Transverse colon (tissue), 4 donors: ENCODE measurements around the gene TNIP3. TPM values are rescaled to one million over a fixed set of nuclear protein-coding genes. Genes with fewer than 3 reads are reported as not detected.

Experiments used
- DNase-seq: peaks from one replicate; pipeline ENCODE4 v3.0.0-alpha.2; 2019
- H3K27ac ChIP-seq, 4 donors: fragments of 200-600 bp; sonication (generic); 2 replicates each; pipeline ENCODE4 v1.5.1; 2016 to 2018; ENCODE audit warnings: inconsistent platforms in 4 of 4
- H3K27me3 ChIP-seq: fragments of 200-600 bp; sonication (generic); 2 replicates; pipeline ENCODE4 v1.5.1; 2017; ENCODE audit warnings: inconsistent platforms
- H3K36me3 ChIP-seq, 4 donors: fragments of 200-600 bp; sonication (generic); 2 replicates each; pipeline ENCODE4 v1.5.1; 2017 to 2019; ENCODE audit warnings: inconsistent platforms in 4 of 4
- H3K4me1 ChIP-seq, 4 donors: fragments of 200-600 bp; sonication (generic); 2 replicates each; pipeline ENCODE4 v1.5.1; 2017 to 2020; ENCODE audit warnings: inconsistent platforms in 4 of 4
- H3K4me3 ChIP-seq, 4 donors: fragments of 200-600 bp; sonication (generic); 1 replicate in 1 of 4; 2 replicates in 3 of 4; pipeline versions ENCODE4 v1.5.1 to v1.6.1; 2017 to 2019; ENCODE audit warnings: inconsistent platforms in 4 of 4
- H3K9me3 ChIP-seq, 2 donors: fragments of 200-600 bp; sonication (generic); 2 replicates each; pipeline ENCODE4 v1.5.1; 2017 to 2019; ENCODE audit warnings: inconsistent platforms in 2 of 2
- EP300 ChIP-seq: sonication (generic); formaldehyde crosslinking; IDR thresholded peaks from one replicate; pipeline ENCODE4 v1.6.1; 2017; ENCODE audit warnings: antibody characterized with exemption, low read depth
- POLR2A ChIP-seq: fragments of 450-650 bp; IDR thresholded peaks from one replicate; pipeline ENCODE4 v1.6.1; 2016; ENCODE audit warnings: antibody characterized with exemption, mild to moderate bottlenecking, moderate library complexity
- POLR2AphosphoS5 ChIP-seq, 3 donors: sonication (generic); formaldehyde crosslinking; IDR thresholded peaks; one replicate each; pipeline ENCODE4 v1.6.1; 2016; ENCODE audit warnings: antibody characterized with exemption in 3 of 3
- WGBS, 2 donors: methylation state at CpG; one replicate each; pipeline ENCODE4 v1.1.5; 2018; ENCODE audit warnings: low coverage in 1 of 2; 5-methylcytosine and 5-hydroxymethylcytosine counted together
- in situ Hi-C, 4 donors: fragments of 200-750 bp; cut with MboI; loops; one replicate each; pipeline versions ENCODE4 v1.15.0 to v1.15.1; 2017; ENCODE audit warnings: low sequenced_read_pairs in 3 of 4, low pct_ligation_motif_present in 1 of 4, low pct_unique_long_range_greater_than_20kb in 1 of 4
- intact Hi-C: fragments of 100-400 bp; cut with DNase I; formaldehyde crosslinking; loops from one replicate; pipeline ENCODE4 v1.15.1; 2023; ENCODE audit warnings: low total_unique reads
- total RNA-seq, 4 donors: library from RNA; depleted of rRNA; stranded (reverse); fragments of >200 nt; gene quantifications; one replicate each; pipeline ENCODE4 v1.1.0, GENCODE V29; 2016
- TF ChIP-seq, protein P1 (sequence below), 5 experiments: fragments of 200-600 bp in 3 of 5; fragments of 450-650 bp in 2 of 5; sonication (generic) in 3 of 5; IDR thresholded peaks; 1 replicate in 2 of 5; 2 replicates in 3 of 5; pipeline ENCODE4 v1.5.1; 2016 to 2017; ENCODE audit warnings: antibody characterized with exemption in 5 of 5, inconsistent platforms in 3 of 5, mild to moderate bottlenecking in 2 of 5, moderate library complexity in 1 of 5

The TNIP3 gene
- total RNA-seq, 4 donors from 2014 or later = 0.41 to 1.8 (median 0.79) TPM; not detected in 1

- in situ Hi-C loops (loop anchor here in 3 of 4 donors (10.0 to 25.0 kb wide), 3 partner anchors 943 to 953 kb away; no protein-coding TSS in a partner anchor), intact Hi-C loops (loop anchor here (5.0 kb wide), 1 partner anchor 795 kb away; no protein-coding TSS in a partner anchor)
- Histone ChIP-seq H3K27me3 (no peaks in the 10 kb centered on the region), H3K9me3 (no peaks in the 10 kb centered on the region), H3K4me1 (no peaks in the 10 kb centered on the region), H3K36me3 (no peaks in the 10 kb centered on the region), H3K4me3 (no peak overlapping the region), H3K27ac (no peak overlapping the region)
- DNase-seq = no peak
- no peak for TF ChIP-seq EP300
- no peak for TF ChIP-seq POLR2A
- WGBS, 2 donors = 93 to 100% methylated on average over 1 to 4 of the region's 4 CpGs
These were observed 56.6 kb downstream of the TNIP3 start for GRCh38 chr4:121107507-121107906.

DNA sequence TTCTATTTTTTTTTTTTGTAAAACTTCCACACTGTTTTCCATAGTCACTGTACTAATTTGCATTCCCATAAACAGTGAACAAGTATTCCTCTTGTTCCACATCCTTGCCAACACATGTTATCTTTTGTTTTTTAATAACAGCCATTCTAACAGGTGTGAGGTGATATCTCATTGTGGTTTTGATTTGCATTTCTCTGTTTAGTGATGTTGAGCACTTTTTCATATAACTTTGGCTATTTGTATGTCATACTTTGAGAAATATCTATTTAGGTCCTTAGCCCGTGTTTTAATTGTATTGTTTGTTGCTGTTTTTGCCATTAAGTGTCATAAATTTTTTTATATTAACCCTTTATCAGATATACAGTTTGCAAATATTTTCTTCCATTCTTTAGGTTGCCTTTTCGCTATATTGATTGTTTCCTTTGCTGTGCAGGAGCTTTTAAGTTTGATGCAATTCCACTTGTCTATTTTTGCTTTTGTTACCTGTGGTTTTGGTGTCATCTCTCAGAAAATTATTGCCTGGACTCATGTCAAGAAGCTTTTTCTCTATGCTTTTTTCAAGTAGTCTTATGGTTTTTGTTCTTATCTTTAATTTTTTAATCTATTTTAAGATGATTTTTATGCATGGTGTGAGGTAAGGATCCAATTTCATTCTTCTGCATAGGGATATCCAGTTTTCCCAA lies 63.9 kb downstream of the TNIP3 start:
- WGBS, 2 donors = 76 to 78% methylated on average over 2 of the region's 2 CpGs
- no peak for DNase-seq
- H3K9me3 ChIP-seq = no peaks in the 10 kb centered on the region
- no peak overlapping the region for H3K4me3 ChIP-seq
- no peaks in the 10 kb centered on the region for H3K4me1 ChIP-seq
- H3K27ac ChIP-seq = no peak overlapping the region
- in situ Hi-C loops (loop anchor here in 3 of 4 donors (10.0 to 25.0 kb wide), 3 partner anchors 935 to 945 kb away; no protein-coding TSS in a partner anchor), intact Hi-C loops (no loop called here)
- H3K27me3 ChIP-seq = no peaks in the 10 kb centered on the region
- H3K36me3 ChIP-seq = no peaks in the 10 kb centered on the region
- no peak for TF ChIP-seq POLR2A
- no peak for TF ChIP-seq POLR2AphosphoS5 (IDR thresholded peaks at IDR 0.05)
- TF ChIP-seq EP300 = no peak
- TF ChIP-seq, protein P1, sequence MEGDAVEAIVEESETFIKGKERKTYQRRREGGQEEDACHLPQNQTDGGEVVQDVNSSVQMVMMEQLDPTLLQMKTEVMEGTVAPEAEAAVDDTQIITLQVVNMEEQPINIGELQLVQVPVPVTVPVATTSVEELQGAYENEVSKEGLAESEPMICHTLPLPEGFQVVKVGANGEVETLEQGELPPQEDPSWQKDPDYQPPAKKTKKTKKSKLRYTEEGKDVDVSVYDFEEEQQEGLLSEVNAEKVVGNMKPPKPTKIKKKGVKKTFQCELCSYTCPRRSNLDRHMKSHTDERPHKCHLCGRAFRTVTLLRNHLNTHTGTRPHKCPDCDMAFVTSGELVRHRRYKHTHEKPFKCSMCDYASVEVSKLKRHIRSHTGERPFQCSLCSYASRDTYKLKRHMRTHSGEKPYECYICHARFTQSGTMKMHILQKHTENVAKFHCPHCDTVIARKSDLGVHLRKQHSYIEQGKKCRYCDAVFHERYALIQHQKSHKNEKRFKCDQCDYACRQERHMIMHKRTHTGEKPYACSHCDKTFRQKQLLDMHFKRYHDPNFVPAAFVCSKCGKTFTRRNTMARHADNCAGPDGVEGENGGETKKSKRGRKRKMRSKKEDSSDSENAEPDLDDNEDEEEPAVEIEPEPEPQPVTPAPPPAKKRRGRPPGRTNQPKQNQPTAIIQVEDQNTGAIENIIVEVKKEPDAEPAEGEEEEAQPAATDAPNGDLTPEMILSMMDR (IDR thresholded peaks at IDR 0.05) = no peak

DNA sequence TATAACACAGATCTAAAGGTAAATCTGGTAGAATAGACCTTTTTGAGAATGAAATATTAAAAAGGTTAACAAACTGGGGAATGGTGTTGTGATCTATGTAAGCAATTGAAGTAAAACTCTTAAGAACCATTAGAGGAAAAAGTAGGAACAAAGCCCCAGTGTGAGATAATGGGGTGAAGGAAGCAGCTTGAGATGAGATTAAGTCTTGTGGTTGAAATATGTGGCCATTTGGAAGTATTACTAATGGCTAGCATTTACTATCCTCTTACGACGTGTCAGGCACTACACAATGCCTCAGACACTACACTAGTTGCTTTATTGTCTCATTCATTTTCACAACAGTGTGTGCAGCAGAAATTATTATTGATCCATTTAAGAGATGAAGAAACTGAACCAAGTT lies 65.9 kb downstream of the TNIP3 start:
- Histone ChIP-seq H3K36me3 (no peaks in the 10 kb centered on the region), H3K4me1 (no peaks in the 10 kb centered on the region), H3K27ac (no peak overlapping the region), H3K9me3 (no peaks in the 10 kb centered on the region), H3K27me3 (no peaks in the 10 kb centered on the region), H3K4me3 (no peak overlapping the region)
- intact Hi-C loops (loop anchor here (5.0 kb wide), 1 partner anchor 941 kb away; no protein-coding TSS in a partner anchor), in situ Hi-C loops (loop anchor here in 3 of 4 donors (10.0 to 25.0 kb wide), 2 partner anchors 386 to 933 kb away; no protein-coding TSS in a partner anchor)
- no peak for TF ChIP-seq POLR2AphosphoS5 (IDR thresholded peaks at IDR 0.05)
- no peak for TF ChIP-seq EP300
- TF ChIP-seq, protein P1 (IDR thresholded peaks at IDR 0.05) = no peak
- TF ChIP-seq POLR2A = no peak
- WGBS, 2 donors = 79 to 94% methylated on average over 2 of the region's 2 CpGs
- no peak for DNase-seq

GRCh38 chr4:121096629-121097028 lies 67.5 kb downstream of the TNIP3 start:
- Histone ChIP-seq H3K4me1 (no peaks in the 10 kb centered on the region), H3K9me3 (no peaks in the 10 kb centered on the region), H3K27me3 (no peaks in the 10 kb centered on the region), H3K4me3 (no peak overlapping the region), H3K27ac (no peak overlapping the region), H3K36me3 (no peaks in the 10 kb centered on the region)
- 19 to 24% methylated on average over 2 of the region's 2 CpGs for WGBS, 2 donors
- TF ChIP-seq POLR2A (no peak), EP300 (no peak)
- TF ChIP-seq, protein P1 (IDR thresholded peaks at IDR 0.05) = peak; percentile 58 to 64 (median 59)
- intact Hi-C loops (loop anchor here (5.0 kb wide), 1 partner anchor 939 kb away; no protein-coding TSS in a partner anchor), in situ Hi-C loops (loop anchor here in 3 of 4 donors (10.0 to 25.0 kb wide), 2 partner anchors 384 to 932 kb away; no protein-coding TSS in a partner anchor)
- DNase-seq = no peak
